Karpas-422 (cell line): Measurements from ENCODE around the gene TRIP13. TPM values are rescaled to one million over a fixed set of nuclear protein-coding genes. Genes with fewer than 3 reads are reported as not detected.

Experiments used
- DNase-seq: peaks from one replicate; pipeline ENCODE4 v3.0.0-alpha.2; 2015
- H2AFZ ChIP-seq: fragments of 200-600 bp; sonication (generic); 2 replicates; pipeline ENCODE4 v1.6.1; 2014; ENCODE audit warnings: antibody characterized with exemption, low read length, mixed read lengths
- H3K27ac ChIP-seq: fragments of 200-600 bp; sonication (generic); 2 replicates; pipeline ENCODE4 v1.5.1; 2014; ENCODE audit warnings: mild to moderate bottlenecking, low read length, moderate library complexity
- H3K27me3 ChIP-seq: fragments of 200-600 bp; sonication (generic); 2 replicates; pipeline ENCODE4 v1.6.1; 2014; ENCODE audit warnings: low read length, mixed read lengths
- H3K36me3 ChIP-seq: fragments of 200-600 bp; sonication (generic); 2 replicates; pipeline ENCODE4 v1.6.1; 2014; ENCODE audit warnings: low read length, mixed read lengths; ENCODE audit not compliant: insufficient read depth
- H3K4me1 ChIP-seq: fragments of 200-600 bp; sonication (generic); 2 replicates; pipeline ENCODE4 v1.6.1; 2014; ENCODE audit warnings: mild to moderate bottlenecking, low read length, mixed read lengths
- H3K4me2 ChIP-seq: fragments of 200-600 bp; sonication (generic); 2 replicates; pipeline ENCODE4 v1.6.1; 2014; ENCODE audit warnings: low read length, low read depth, mild to moderate bottlenecking; ENCODE audit not compliant: poor library complexity, severe bottlenecking
- H3K4me3 ChIP-seq: fragments of 200-600 bp; sonication (generic); 2 replicates; pipeline ENCODE4 v1.5.1; 2014; ENCODE audit warnings: mild to moderate bottlenecking, antibody characterized with exemption, low read length, mixed read lengths
- H3K79me2 ChIP-seq: fragments of 200-600 bp; sonication (generic); 2 replicates; pipeline ENCODE4 v1.6.1; 2014; ENCODE audit warnings: mild to moderate bottlenecking, low read length, mixed read lengths
- H3K9ac ChIP-seq: fragments of 200-600 bp; sonication (generic); 2 replicates; pipeline ENCODE4 v1.6.0; 2014; ENCODE audit warnings: low read length
- H3K9me2 ChIP-seq: fragments of 200-600 bp; sonication (generic), shearing (Covaris generic); replicated peaks from 2 replicates; pipeline ENCODE4 v1.6.0; 2014; ENCODE audit warnings: mild to moderate bottlenecking, low read length, moderate library complexity; ENCODE audit not compliant: insufficient read depth
- H3K9me3 ChIP-seq: fragments of 300-700, 200-600 bp; sonication (generic); 2 replicates; pipeline ENCODE4 v1.6.1; 2014; ENCODE audit warnings: low read length, mixed read lengths
- H4K20me1 ChIP-seq: fragments of 200-600 bp; sonication (generic); 2 replicates; pipeline ENCODE4 v1.6.1; 2014; ENCODE audit warnings: mild to moderate bottlenecking, antibody characterized with exemption, low read length, low read depth; ENCODE audit not compliant: insufficient read depth
- total RNA-seq: library from RNA; depleted of rRNA; stranded (reverse); fragments of >200 nt; shearing (Covaris generic); gene quantifications from 2 replicates; pipeline ENCODE4 v1.2.3, GENCODE V29; 2014; ENCODE audit warnings: low replicate concordance

Gene TRIP13
- total RNA-seq, 1 experiment from 2014 or later = 16.3 TPM

DNA sequence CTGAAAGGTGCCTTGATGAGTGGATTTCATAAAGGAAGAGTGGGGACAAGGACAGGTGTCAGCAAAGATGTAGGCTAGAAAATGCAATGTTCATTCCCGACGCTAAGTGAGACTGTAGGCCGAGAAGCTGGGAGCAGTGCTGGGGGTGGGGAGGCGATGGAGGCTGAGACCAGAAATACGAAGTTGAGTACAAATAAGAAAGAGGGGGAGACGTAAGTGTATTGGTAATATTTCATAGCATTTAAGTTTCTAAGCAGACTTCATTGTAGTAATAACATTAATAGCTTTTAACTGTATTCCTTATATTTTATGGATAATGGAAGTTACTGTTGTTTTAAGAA, 11.0 kb downstream of the TRIP13 start:
- Histone ChIP-seq H3K9me3 (no peaks in the 10 kb centered on the region), H3K36me3 (peaks cover 22% of the 10 kb centered on the region; the same call in 1 of the 2 replicates), H3K4me1 (no peaks in the 10 kb centered on the region), H2AFZ (no peak overlapping the region), H3K27ac (no peak overlapping the region), H3K9me2 (no peaks in the 10 kb centered on the region), H4K20me1 (no peaks in the 10 kb centered on the region), H3K79me2 (peaks cover 14% of the 10 kb centered on the region), H3K4me3 (no peak overlapping the region), H3K4me2 (no peak overlapping the region), H3K27me3 (no peaks in the 10 kb centered on the region), H3K9ac (no peak overlapping the region)
- no peak for DNase-seq

DNA sequence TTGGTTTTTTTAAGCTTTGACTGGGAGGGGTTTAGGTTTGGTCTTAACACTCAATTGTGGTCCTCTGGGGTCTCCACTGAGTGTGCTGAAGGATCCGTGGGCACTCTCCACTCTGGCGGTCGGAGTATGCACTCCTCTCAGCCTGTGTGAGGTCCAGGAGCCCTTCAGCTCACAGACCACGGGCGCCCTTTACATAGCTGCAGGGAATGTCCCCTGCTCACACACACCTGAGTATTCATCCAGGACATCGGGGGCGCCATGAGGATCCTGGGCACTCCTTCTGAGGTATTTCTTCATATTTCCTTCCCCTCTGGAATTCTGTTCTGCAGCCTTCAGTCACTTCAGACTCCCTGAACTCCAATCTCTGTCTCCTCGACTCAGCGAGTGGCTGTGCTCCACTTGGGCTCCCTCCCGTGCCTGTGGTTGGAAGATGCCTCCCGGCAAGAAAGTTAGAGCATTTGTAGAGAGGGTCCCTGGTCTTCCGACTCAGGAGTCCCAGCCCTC, 12.5 kb downstream of the TRIP13 start:
- no peaks in the 10 kb centered on the region for H3K9me3 ChIP-seq
- no peak overlapping the region for H3K27ac ChIP-seq
- no peaks in the 10 kb centered on the region for H3K4me1 ChIP-seq
- H3K79me2 ChIP-seq = peaks cover 14% of the 10 kb centered on the region
- no peak overlapping the region for H3K9ac ChIP-seq
- no peak overlapping the region for H3K4me3 ChIP-seq
- DNase-seq = no peak
- no peaks in the 10 kb centered on the region for H4K20me1 ChIP-seq
- no peak overlapping the region for H2AFZ ChIP-seq
- no peaks in the 10 kb centered on the region for H3K9me2 ChIP-seq
- H3K27me3 ChIP-seq = no peaks in the 10 kb centered on the region
- H3K36me3 ChIP-seq = peaks cover 22% of the 10 kb centered on the region; the same call in 1 of the 2 replicates
- H3K4me2 ChIP-seq = no peak overlapping the region

DNA sequence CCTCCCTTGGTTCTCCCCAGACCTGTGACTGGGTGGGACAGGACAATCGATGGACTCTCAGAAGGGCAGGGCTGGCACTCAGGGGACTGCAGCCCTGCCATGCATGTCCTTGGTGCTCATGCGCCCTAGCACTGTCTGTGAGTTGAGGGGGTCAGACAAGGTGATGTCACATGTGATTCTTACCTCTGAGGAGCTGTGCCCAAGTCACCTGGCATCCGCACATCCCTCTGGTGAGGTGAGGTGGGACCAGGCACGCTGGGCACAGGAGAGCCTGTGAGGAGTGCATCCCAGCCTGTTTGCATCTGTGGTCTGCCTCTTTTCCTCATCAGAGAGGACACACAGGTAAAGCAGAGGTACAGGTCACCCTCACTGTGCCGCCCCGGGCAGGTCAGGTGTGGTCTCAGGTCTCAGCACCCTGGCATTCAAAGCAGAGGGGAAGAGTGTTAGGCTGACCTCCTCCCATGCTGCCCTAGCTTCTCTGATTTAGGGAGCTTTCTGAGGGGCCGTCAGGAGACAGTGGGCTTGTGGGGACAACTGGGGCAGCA, 14.8 kb downstream of the TRIP13 start:
- peaks cover 12% of the 10 kb centered on the region for H3K79me2 ChIP-seq
- no peak overlapping the region for H2AFZ ChIP-seq
- H3K27me3 ChIP-seq = no peaks in the 10 kb centered on the region
- no peak overlapping the region for H3K4me3 ChIP-seq
- peaks cover 20% of the 10 kb centered on the region; the same call in 1 of the 2 replicates for H3K36me3 ChIP-seq
- no peak overlapping the region for H3K27ac ChIP-seq
- no peak overlapping the region for H3K9ac ChIP-seq
- DNase-seq = no peak
- H3K9me2 ChIP-seq = no peaks in the 10 kb centered on the region
- no peaks in the 10 kb centered on the region for H4K20me1 ChIP-seq
- H3K4me2 ChIP-seq = no peak overlapping the region
- H3K9me3 ChIP-seq = no peaks in the 10 kb centered on the region
- no peaks in the 10 kb centered on the region for H3K4me1 ChIP-seq

DNA sequence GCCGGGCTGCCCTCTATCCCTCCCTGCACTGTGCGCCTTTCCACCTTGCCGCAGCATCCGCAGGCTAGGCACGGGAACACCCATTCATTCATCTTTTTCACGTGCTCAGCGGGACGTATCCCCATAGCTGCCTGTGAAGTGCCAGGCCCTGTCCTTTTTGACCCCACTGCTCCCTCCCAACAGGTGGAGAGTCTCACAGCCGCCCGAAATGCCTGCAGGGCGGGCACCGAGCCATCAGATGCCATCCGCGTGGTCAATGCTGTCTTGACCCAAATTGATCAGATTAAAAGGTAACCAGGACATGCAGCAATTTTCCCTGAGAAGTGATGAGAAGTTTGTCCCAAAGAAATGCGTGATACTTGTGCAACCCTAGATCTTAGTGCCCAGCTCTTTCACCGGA, 15.5 kb downstream of the TRIP13 start:
- Histone ChIP-seq H2AFZ (no peak overlapping the region), H3K4me2 (no peak overlapping the region), H3K9me3 (no peaks in the 10 kb centered on the region), H3K36me3 (peaks cover 20% of the 10 kb centered on the region; the same call in 1 of the 2 replicates), H3K4me1 (no peaks in the 10 kb centered on the region), H3K9me2 (no peaks in the 10 kb centered on the region), H3K79me2 (peaks cover 12% of the 10 kb centered on the region), H3K27ac (no peak overlapping the region), H3K9ac (no peak overlapping the region), H3K4me3 (no peak overlapping the region), H4K20me1 (no peaks in the 10 kb centered on the region), H3K27me3 (no peaks in the 10 kb centered on the region)
- DNase-seq = no peak

DNA sequence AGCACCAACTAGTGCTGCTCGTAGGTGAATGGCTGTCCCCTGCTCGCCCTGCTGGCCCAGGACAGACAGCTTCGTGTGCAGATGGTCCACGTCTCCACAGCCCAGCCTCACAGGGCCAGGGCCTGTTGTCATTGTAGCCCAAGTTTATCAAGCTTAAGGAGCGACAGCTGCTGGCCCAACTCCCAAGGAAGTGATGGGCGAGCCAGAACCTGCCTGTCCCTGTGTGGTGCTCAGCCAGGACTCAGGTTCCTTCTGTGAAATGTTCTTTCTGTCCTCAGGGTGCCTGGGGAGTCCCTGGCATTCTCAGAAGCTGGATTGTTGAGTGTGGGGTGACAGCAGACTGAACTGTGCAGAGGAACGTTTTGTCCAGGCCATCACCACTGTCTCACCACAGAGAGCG, 16.4 kb downstream of the TRIP13 start:
- Histone ChIP-seq H3K36me3 (peaks cover 16% of the 10 kb centered on the region; the same call in 1 of the 2 replicates), H3K9me2 (no peaks in the 10 kb centered on the region)

DNA sequence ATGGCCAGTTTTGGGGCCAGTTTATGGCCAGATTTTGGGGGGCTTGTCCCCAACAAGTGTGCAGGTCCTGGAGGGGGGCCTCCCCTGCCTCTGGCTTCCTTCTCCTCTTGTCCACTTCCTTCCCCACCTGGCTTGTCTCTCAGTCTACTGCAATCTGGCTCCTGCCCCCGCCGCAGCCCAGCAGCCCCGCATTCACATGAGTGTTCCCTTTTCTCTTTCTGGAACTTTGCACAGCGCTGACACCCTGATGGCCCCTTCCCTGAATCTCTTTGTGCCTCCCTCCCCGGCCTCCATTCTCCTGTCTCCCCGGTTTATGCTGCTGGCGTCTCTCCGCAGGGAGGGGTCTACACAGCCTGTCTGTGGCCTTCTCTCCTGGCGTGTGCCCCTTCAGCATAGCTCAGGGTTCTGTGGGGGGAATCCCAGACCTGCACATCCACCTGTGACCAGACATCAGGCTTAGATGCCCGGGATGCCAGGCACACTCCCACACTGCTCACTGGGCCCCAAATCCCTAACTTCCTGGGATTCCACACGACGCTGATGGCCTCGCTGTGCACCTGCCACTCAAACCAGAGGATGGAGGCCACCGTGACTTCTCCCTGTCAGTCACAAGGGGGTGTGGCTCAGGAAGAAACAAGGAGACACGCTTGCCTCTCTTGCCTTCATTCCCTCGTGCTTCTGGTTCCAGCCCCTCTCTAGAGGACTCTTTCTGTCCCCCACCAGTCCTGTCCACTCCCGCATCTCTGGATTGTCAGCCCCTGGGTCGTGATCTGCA, 17.5 kb downstream of the TRIP13 start:
- Histone ChIP-seq H3K79me2 (no peaks in the 10 kb centered on the region), H3K9ac (no peak overlapping the region), H3K9me2 (no peaks in the 10 kb centered on the region), H3K4me3 (no peak overlapping the region), H3K27ac (no peak overlapping the region), H3K9me3 (no peaks in the 10 kb centered on the region), H3K4me1 (no peaks in the 10 kb centered on the region), H3K36me3 (peaks cover 11% of the 10 kb centered on the region; the same call in 1 of the 2 replicates), H3K4me2 (no peak overlapping the region), H2AFZ (no peak overlapping the region), H3K27me3 (no peaks in the 10 kb centered on the region), H4K20me1 (no peaks in the 10 kb centered on the region)
- no peak for DNase-seq

More for the DNA sequence above, 16.4 kb downstream of the TRIP13 start:
- H4K20me1 ChIP-seq = no peaks in the 10 kb centered on the region
- DNase-seq = no peak
- no peak overlapping the region for H3K4me3 ChIP-seq
- H3K4me1 ChIP-seq = no peaks in the 10 kb centered on the region
- H3K27ac ChIP-seq = no peak overlapping the region
- H3K79me2 ChIP-seq = peaks cover 6% of the 10 kb centered on the region
- H2AFZ ChIP-seq = no peak overlapping the region
- no peaks in the 10 kb centered on the region for H3K9me3 ChIP-seq
- H3K9ac ChIP-seq = no peak overlapping the region
- no peaks in the 10 kb centered on the region for H3K27me3 ChIP-seq
- no peak overlapping the region for H3K4me2 ChIP-seq

- Histone ChIP-seq H3K9me3 (no peaks in the 10 kb centered on the region), H3K27ac (no peak overlapping the region), H3K4me1 (no peaks in the 10 kb centered on the region), H3K4me2 (no peak overlapping the region), H3K79me2 (no peaks in the 10 kb centered on the region), H2AFZ (no peak overlapping the region), H3K36me3 (peaks cover 8% of the 10 kb centered on the region; the same call in 1 of the 2 replicates), H3K27me3 (no peaks in the 10 kb centered on the region), H4K20me1 (no peaks in the 10 kb centered on the region), H3K9me2 (no peaks in the 10 kb centered on the region), H3K9ac (no peak overlapping the region), H3K4me3 (no peak overlapping the region)
- no peak for DNase-seq
These were observed 18.1 kb downstream of the TRIP13 start for GRCh38 chr5:910769-911160.

DNA sequence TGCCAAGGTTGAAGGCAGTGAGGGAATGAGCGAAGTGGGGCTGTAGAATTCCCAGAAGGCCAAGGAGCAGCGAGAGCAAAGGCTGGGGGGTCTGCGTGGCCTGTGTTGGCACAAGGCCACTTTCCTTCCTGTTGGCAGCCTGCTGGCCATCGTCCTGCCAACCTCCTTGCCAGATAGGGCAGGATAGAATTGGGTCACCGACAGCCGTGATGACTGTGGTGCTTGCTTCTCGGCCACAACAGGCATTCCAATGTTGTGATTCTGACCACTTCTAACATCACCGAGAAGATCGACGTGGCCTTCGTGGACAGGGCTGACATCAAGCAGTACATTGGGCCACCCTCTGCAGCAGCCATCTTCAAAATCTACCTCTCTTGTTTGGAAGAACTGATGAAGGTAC, 18.9 kb downstream of the TRIP13 start:
- H3K4me1 ChIP-seq = no peaks in the 10 kb centered on the region
- H4K20me1 ChIP-seq = no peaks in the 10 kb centered on the region
- DNase-seq = no peak
- peaks cover 8% of the 10 kb centered on the region; the same call in 1 of the 2 replicates for H3K36me3 ChIP-seq
- no peak overlapping the region for H2AFZ ChIP-seq
- H3K9me2 ChIP-seq = no peaks in the 10 kb centered on the region
- H3K27ac ChIP-seq = no peak overlapping the region
- no peak overlapping the region for H3K4me3 ChIP-seq
- no peaks in the 10 kb centered on the region for H3K79me2 ChIP-seq
- no peak overlapping the region for H3K4me2 ChIP-seq
- H3K9me3 ChIP-seq = no peaks in the 10 kb centered on the region
- no peaks in the 10 kb centered on the region for H3K27me3 ChIP-seq
- no peak overlapping the region for H3K9ac ChIP-seq
